GM13976 (cell line): Measurements from ENCODE around the gene ABLIM2.

Source experiments
- DNase-seq: peaks from one replicate; pipeline ENCODE4 v3.0.0; 2012; ENCODE audit warnings: low spot score
- CTCF ChIP-seq: IDR thresholded peaks from 2 replicates; pipeline ENCODE4 v1.5.1; 2012; ENCODE audit warnings: borderline replicate concordance, mild to moderate bottlenecking; ENCODE audit not compliant: insufficient read depth; ENCODE audit errors: extremely low read depth, missing control alignments, control extremely low read depth
- in situ Hi-C: fragments of 300-500 bp; cut with MboI; formaldehyde crosslinking; loops from one replicate; pipeline ENCODE4 v1.12.0; 2022; ENCODE audit warnings: low sequenced_read_pairs, mixed read lengths, inconsistent platforms; ENCODE audit not compliant: unreplicated experiment

ABLIM2 gene

DNA sequence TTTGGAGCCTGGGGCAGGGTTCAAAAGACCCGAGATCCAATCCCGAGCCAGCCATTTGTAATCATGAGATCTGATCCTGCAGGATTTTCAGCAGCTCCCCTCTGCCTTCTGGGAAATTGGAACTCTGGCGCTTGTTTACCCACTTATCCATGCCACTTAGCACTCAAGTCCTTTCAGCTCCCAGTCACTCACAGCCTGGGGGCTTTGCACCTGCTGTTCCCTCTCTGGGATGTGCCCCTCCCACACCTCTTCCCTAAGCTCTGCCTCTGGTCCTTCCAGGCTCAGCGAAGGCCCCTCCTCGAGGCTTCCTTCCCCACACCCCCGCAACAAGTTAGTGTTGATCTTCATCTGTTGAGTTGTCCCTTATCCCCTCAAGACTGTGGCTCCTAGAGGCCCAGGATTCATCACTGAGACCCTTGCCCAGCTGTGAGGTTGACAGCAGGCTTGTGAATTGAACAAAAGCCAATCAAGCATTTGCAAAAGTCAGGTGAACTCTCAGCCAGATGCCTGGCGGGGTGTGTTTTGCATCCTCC, 119.8 kb downstream of the ABLIM2 start:
- DNase-seq = no peak
- no peak for TF ChIP-seq CTCF
- in situ Hi-C loops = no loop called here

DNA sequence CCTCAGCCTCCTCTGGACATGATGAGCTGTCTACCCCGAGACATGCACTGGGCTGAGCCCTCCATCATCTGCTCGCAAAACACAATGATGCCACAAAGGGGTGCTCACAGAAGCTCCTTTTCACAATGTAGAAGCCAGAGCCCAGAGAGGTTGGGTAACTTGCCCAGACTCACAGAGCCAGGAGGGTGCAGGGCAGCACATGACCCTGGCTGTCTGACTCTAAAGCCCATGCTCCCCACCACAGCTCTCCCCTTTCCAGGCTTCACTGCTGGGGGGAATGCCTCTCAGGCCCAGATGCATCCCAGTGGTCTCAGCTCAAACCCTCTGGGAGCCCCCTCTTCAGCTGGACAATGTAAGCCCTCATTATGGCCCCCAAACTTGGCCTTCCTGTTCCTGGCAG, 120.5 kb downstream of the ABLIM2 start:
- in situ Hi-C loops = no loop called here
- DNase-seq = no peak
- TF ChIP-seq CTCF = no peak

DNA sequence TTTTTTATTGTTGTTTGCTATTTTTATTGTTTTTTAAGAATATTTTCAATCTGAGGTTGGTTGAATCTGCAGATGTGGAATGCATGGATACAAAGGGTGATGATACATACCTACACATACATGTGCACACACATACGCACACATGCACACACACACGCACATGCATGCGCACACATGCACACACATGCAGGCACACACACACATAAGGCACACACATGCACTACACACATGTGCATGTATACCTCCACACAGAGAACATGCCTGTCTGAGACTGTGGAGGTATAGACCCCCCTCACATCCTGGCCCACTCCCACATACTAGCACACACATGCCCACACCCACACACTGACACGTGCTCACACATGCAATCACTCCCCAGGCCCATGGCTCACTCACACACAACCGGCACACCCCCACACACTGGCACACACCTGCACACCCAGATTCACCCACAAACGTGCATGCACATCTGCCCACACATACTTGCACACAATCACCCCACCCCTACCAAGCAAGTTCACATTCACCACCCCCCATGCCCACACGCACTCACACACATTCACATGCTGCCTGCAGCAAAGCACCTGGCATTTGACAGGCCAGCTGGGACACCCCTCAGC, 121.4 kb downstream of the ABLIM2 start:
- no peak for DNase-seq
- TF ChIP-seq CTCF = no peak
- in situ Hi-C loops = no loop called here

- DNase-seq = no peak
- in situ Hi-C loops = no loop called here
- TF ChIP-seq CTCF = no peak
These were observed 123.2 kb downstream of the ABLIM2 start for GRCh38 chr4:8035371-8035780.

GRCh38 chr4:8033829-8034528, 124.6 kb downstream of the ABLIM2 start:
- in situ Hi-C loops = no loop called here
- TF ChIP-seq CTCF = no peak
- no peak for DNase-seq

DNA sequence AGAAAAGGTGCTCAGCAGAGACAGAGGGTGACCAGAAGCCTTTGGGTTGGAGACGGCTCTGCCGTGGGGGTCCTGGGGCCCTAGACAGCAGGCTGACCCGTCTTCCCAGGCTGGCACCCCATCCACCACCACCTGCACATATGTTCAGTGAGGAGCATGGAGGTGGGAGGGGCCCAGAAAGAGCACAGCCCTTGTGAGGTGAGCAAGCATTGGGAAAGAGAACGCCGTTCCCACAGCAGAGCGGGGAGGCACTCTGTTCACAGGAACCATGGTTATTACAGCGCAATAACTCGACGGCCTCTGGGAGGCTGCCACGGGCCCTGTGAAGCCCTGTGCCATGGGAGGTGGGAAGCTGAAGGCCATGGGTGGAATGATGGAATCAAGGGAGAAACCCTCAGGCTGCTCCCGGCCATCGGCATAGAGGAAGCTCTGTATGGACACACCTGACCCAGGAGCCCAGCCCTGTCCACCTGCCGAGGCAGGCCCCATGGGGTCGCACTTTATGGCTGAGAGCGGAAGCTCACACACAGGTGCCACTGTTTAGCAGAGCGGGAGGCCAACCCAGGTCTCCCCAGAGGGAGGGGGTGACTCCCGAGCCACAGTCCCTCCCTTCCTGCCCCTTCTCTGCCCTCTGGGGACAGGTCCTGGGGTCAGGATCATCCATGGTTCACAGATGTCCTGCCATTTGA, 125.4 kb downstream of the ABLIM2 start:
- no peak for DNase-seq
- in situ Hi-C loops = no loop called here
- no peak for TF ChIP-seq CTCF
